Stimulated activated CD4-positive, alpha-beta T cell treated with anti-CD3 and anti-CD28 coated beads, Interleukin-4, amount 100 ng/mL, for 4 hours (primary cell): ENCODE results near the gene KLF13.

Source experiments
- DNase-seq, 2 experiments: peaks; one replicate each; pipeline ENCODE4 v3.0.0-alpha.2; 2020

Gene KLF13

GRCh38 chr15:31365655-31366127 lies 39.1 kb downstream of the KLF13 start:
- DNase-seq: peak; percentile 70 to 80

GRCh38 chr15:31366169-31366734 lies 39.6 kb downstream of the KLF13 start:
- no peak for DNase-seq

- DNase-seq: no peak
Observed at GRCh38 chr15:31367021-31367729, 40.5 kb downstream of the KLF13 start.

- DNase-seq: no peak
Observed at GRCh38 chr15:31367730-31368344, 41.2 kb downstream of the KLF13 start.

GRCh38 chr15:31369727-31370126 lies 43.1 kb downstream of the KLF13 start:
- DNase-seq: no peak

- no peak for DNase-seq
Observed at GRCh38 chr15:31371520-31372240, 45.0 kb downstream of the KLF13 start.

GRCh38 chr15:31372635-31373091 lies 46.0 kb downstream of the KLF13 start:
- no peak for DNase-seq

GRCh38 chr15:31373096-31373865 lies 46.6 kb downstream of the KLF13 start:
- DNase-seq: no peak

GRCh38 chr15:31373970-31374369 lies 47.3 kb downstream of the KLF13 start:
- no peak for DNase-seq

- no peak for DNase-seq
Observed at GRCh38 chr15:31374489-31374888, 47.9 kb downstream of the KLF13 start.

GRCh38 chr15:31374986-31375385 lies 48.4 kb downstream of the KLF13 start:
- no peak for DNase-seq

GRCh38 chr15:31375772-31376171 lies 49.1 kb downstream of the KLF13 start:
- DNase-seq: no peak

- no peak for DNase-seq
Observed at GRCh38 chr15:31376511-31376910, 49.9 kb downstream of the KLF13 start.

- DNase-seq: no peak
Observed at GRCh38 chr15:31377030-31377429, 50.4 kb downstream of the KLF13 start.

GRCh38 chr15:31378363-31378903 lies 51.8 kb downstream of the KLF13 start:
- DNase-seq: no peak

- DNase-seq: no peak
Observed at GRCh38 chr15:31379042-31379441, 52.4 kb downstream of the KLF13 start.

- DNase-seq: no peak
Observed at GRCh38 chr15:31379577-31379976, 52.9 kb downstream of the KLF13 start.

- no peak for DNase-seq
Observed at GRCh38 chr15:31381801-31382712, 55.4 kb downstream of the KLF13 start.

GRCh38 chr15:31382713-31383045 lies 56.0 kb downstream of the KLF13 start:
- DNase-seq: no peak

- DNase-seq: no peak
Observed at GRCh38 chr15:31383139-31383538, 56.5 kb downstream of the KLF13 start.

- DNase-seq: no peak
Observed at GRCh38 chr15:31384568-31384967, 57.9 kb downstream of the KLF13 start.
